ENCODE data around the gene TBC1D10B. TPM values are rescaled to one million over a fixed set of nuclear protein-coding genes. Genes with fewer than 3 reads are reported as not detected.
A peak's percentile ranks its signal among the peaks of the same experiment; 100 is the strongest.
"Not testable (repeated sequence)": the region's sequence is repeated elsewhere in the genome, so short reads cannot be mapped to it uniquely, and the experiment has no call there.

TBC1D10B gene
- total RNA-seq, 6 donors from 2014 or later = 31.1 to 71.2 (median 40.3) TPM

DNA sequence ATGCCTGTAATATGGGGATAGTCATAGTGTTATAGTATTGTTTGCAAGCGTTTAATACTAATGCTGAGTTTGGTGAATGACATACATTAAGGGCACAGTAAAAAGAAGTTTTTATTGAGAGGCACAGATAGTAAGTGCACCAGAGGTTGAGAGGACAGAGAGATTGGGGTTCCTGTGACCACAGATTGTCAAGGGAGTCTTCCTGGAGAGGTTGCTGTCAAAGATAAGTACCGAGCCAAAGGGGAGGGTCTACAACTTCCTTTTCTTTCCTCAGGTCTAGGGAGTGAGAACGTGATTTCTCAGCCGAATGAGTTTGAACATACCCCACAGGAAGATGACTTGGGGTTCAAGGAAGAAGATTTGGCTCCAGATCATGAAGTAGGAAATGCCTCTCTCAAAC, 26.8 kb upstream of the TBC1D10B start:
- peaks cover 17 to 56% (median 22%) of the 10 kb centered on the region in 4 donors for H3K4me1 ChIP-seq
- no peak for TF ChIP-seq POLR2A (IDR thresholded peaks at IDR 0.05)
- no peak overlapping the region for H3K27ac ChIP-seq
- ATAC-seq (ENCODE audit: low FRiP score in 2 of 2) (no peak), DNase-seq (no peak)
- H3K4me3 ChIP-seq = no peak overlapping the region
- H3K36me3 ChIP-seq = peaks cover 0 to 18% (median 10%) of the 10 kb centered on the region in 4 donors
- no peaks in the 10 kb centered on the region for H3K9me3 ChIP-seq
- H3K27me3 ChIP-seq = no peaks in the 10 kb centered on the region
- 56 to 75% methylated on average over 4 of the region's 4 CpGs for WGBS, 2 donors

DNA sequence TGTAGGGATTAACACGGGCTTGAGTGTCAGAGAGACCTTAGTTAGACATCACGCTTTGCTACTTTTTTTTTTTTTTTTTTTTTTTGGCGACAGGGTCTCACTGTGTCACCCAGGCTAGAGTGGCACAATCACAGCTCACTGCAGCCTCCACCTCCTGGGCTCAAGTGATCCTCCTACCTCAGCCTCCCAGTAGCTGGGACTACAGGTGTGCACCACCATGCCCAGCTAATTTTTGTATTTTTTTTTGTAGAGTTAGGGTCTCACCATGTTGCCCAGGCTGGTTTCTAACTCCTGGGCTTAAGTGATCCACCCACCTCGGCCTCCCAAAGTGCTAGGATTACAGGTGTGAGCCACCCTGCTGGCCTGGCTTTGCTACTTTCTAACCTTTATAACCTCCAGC, 26.3 kb upstream of the TBC1D10B start:
- H3K9me3 ChIP-seq; H3K27me3 ChIP-seq; ATAC-seq (ENCODE audit: low FRiP score in 2 of 2); DNase-seq; H3K27ac ChIP-seq; H3K4me3 ChIP-seq: not testable (repeated sequence)
- 72 to 89% methylated on average over 4 of the region's 4 CpGs for WGBS, 2 donors
- peaks cover 17 to 56% (median 22%) of the 10 kb centered on the region in 4 donors for H3K4me1 ChIP-seq
- H3K36me3 ChIP-seq = peaks cover 0 to 18% (median 10%) of the 10 kb centered on the region in 4 donors

DNA sequence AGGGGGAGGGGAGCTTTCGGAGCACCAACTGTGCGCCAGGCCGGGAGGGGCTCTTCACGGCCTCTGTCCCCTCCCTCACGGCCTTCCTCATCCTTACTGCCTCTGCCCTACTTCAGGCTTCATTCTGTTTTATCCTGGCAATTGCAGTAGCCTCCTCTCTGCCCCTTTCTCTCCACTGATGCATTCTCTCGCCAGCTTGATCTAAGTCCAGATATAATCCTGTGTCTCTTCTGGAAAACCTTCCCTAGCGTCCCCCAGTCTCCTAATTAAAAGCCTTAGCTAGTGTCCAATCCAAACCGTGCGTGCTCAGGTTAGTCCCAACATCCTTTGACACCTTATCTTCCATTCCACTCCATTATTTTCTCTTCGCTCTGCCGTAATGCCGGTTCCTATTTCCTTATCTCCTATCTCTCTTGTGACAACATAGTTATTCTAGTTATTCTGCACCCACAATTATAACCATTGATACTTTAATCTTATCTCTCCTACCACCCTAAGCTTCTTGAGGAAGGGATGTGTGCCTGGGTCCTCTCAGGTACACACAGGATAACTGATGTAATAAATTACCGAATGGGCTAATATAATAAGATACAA, 25.8 kb upstream of the TBC1D10B start:
- 10 to 15% methylated on average over 13 of the region's 13 CpGs for WGBS, 2 donors
- Histone ChIP-seq H3K27ac (peak overlapping the region; percentile 56 to 84 (median 72)), H3K36me3 (peaks cover 0 to 18% (median 10%) of the 10 kb centered on the region in 4 donors), H3K27me3 (no peaks in the 10 kb centered on the region), H3K4me1 (peaks cover 17 to 51% (median 22%) of the 10 kb centered on the region in 4 donors), H3K9me3 (no peaks in the 10 kb centered on the region), H3K4me3 (peak overlapping the region; percentile 62 to 95 (median 89))
- ATAC-seq (ENCODE audit: low FRiP score in 2 of 2) (no peak), DNase-seq (no peak)
- TF ChIP-seq, protein P1, sequence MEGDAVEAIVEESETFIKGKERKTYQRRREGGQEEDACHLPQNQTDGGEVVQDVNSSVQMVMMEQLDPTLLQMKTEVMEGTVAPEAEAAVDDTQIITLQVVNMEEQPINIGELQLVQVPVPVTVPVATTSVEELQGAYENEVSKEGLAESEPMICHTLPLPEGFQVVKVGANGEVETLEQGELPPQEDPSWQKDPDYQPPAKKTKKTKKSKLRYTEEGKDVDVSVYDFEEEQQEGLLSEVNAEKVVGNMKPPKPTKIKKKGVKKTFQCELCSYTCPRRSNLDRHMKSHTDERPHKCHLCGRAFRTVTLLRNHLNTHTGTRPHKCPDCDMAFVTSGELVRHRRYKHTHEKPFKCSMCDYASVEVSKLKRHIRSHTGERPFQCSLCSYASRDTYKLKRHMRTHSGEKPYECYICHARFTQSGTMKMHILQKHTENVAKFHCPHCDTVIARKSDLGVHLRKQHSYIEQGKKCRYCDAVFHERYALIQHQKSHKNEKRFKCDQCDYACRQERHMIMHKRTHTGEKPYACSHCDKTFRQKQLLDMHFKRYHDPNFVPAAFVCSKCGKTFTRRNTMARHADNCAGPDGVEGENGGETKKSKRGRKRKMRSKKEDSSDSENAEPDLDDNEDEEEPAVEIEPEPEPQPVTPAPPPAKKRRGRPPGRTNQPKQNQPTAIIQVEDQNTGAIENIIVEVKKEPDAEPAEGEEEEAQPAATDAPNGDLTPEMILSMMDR (IDR thresholded peaks at IDR 0.05) = no peak
- TF ChIP-seq POLR2AphosphoS5 (IDR thresholded peaks at IDR 0.05) (no peak), EP300 (IDR thresholded peaks at IDR 0.05) (no peak), POLR2A (IDR thresholded peaks at IDR 0.05) (no peak)

DNA sequence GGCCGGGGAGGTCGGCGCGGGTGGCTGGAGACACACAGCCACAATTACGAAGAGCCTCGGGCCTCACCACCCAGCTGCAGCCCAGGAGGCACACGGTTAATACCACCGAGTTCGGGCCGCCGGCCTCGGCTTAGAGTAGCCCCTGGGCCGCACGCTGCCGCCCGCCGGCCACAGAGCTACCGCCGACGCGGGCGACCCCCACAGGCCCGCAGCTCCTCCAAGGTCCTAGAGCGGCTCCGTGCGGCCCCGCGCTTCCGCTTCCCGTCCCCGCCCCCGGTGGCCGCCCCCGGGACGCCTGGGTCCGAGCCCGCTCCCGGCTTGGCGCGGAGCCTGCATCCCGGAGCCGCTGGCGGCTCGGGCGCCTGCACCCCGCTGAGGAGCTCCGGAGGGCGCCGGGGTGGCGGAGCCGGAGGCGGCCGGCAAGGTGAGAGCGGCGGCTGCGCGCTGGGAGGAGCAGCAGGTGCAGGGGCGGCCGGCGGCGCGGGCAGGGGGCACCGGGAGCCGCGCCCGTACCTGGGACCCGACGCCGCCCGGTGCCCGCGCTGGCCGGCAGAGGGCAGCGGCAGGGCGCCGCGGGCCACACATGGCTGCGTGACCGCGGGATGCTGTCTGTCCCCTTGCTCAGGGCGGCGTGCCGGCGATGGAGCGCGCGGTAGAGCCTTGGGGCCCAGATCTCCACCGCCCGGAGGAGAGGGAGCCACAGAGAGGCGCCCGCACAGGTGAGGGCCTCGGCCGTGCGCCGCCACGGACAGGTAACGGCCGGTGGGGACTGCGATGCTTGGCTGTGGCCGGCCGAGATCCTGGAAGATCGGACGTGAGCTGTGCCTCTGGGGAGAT, 25.1 kb upstream of the TBC1D10B start, which contains the start of gene ZNF48:
ZNF48 (plus strand) TSS at position 266 of the 837 bp plus-strand sequence; CDS start at position 641, 375 bp downstream.
- WGBS, 2 donors = 2 to 5% methylated on average over 4 to 32 of the region's 103 CpGs
- H3K27ac ChIP-seq = peak within 1 kb of the TSS; percentile 56 to 84 (median 78)
- peaks cover 15 to 44% (median 22%) of the 10 kb centered on the region in 4 donors for H3K4me1 ChIP-seq
- DNase-seq (peak; percentile 88 to 96), ATAC-seq (ENCODE audit: low FRiP score in 2 of 2) (peak; percentile 96 to 98)
- no peaks in the 10 kb centered on the region for H3K9me3 ChIP-seq
- no peaks in the 10 kb centered on the region for H3K27me3 ChIP-seq
- H3K36me3 ChIP-seq = peaks cover 0 to 18% (median 10%) of the 10 kb centered on the region in 4 donors
- H3K4me3 ChIP-seq = peak within 1 kb of the TSS; percentile 62 to 95 (median 89)
- TF ChIP-seq EP300 (IDR thresholded peaks at IDR 0.05) = no peak
- TF ChIP-seq, protein P1 (IDR thresholded peaks at IDR 0.05) = peak; percentile 46 to 91 (median 83)
- peak in 1 of 4 donors; percentile 60 for TF ChIP-seq POLR2A (IDR thresholded peaks at IDR 0.05)
- peak; percentile 29 to 49 for TF ChIP-seq POLR2AphosphoS5 (IDR thresholded peaks at IDR 0.05)

DNA sequence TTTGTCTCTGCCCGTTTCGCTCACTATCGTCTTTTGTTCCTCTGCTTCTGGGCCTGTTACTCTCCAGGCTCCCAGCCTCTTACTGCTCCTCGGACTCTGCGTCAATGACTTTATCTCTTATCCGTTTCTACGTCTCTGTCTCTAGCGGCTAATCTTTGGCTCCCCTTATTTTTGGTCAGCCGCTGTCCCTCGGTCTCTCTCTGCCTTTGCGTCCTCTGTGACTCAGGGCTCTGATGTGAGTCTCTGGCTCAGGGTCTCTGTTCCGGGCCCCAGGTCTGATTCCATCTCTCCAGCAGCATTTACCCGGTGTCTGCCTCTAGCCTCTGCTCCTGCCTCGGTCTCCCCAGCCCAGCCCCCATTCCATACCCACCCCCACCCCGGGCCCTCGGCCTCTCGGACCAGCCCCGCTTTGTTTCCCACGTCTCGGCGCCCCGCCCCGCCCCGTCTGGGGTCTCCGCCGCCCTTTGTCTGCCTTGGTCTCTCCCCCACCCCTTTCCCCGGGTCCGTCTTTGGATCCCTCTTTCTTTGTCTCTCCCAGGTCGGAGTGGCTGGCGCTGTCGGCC, 24.4 kb upstream of the TBC1D10B start:
- TF ChIP-seq POLR2A (IDR thresholded peaks at IDR 0.05) (no peak), POLR2AphosphoS5 (IDR thresholded peaks at IDR 0.05) (no peak), EP300 (IDR thresholded peaks at IDR 0.05) (no peak)
- TF ChIP-seq, protein P1 (IDR thresholded peaks at IDR 0.05) = no peak
- 10 to 11% methylated on average over 30 to 31 of the region's 31 CpGs for WGBS, 2 donors
- H3K27ac ChIP-seq = peak overlapping the region; percentile 56 to 84 (median 78)
- ATAC-seq (ENCODE audit: low FRiP score in 2 of 2) (peak in 1 of 2 donors; percentile 66), DNase-seq (no peak)
- no peaks in the 10 kb centered on the region for H3K27me3 ChIP-seq
- H3K4me3 ChIP-seq = peak overlapping the region; percentile 62 to 95 (median 89)
- peaks cover 12 to 37% (median 19%) of the 10 kb centered on the region in 4 donors for H3K4me1 ChIP-seq
- peaks cover 0 to 18% (median 10%) of the 10 kb centered on the region in 4 donors for H3K36me3 ChIP-seq
- no peaks in the 10 kb centered on the region for H3K9me3 ChIP-seq
